HG03175 (cell line): ENCODE data around the gene CIAO2A.
"Not testable (repeated sequence)": the region's sequence is repeated elsewhere in the genome, so short reads cannot be mapped to it uniquely, and the experiment has no call there.

ENCODE experiments used
- ATAC-seq: cut with Tn5 transposase; IDR thresholded peaks from one replicate; pipeline ENCODE4 v1.9.1; 2021; ENCODE audit warnings: mild to moderate bottlenecking, moderate library complexity; ENCODE audit not compliant: unreplicated experiment

Gene CIAO2A

GRCh38 chr15:64072812-64073211 lies 20.8 kb downstream of the CIAO2A start:
- ATAC-seq: no peak

GRCh38 chr15:64071931-64072765 lies 21.5 kb downstream of the CIAO2A start:
- ATAC-seq: no peak

- no peak for ATAC-seq
These were observed 22.4 kb downstream of the CIAO2A start for GRCh38 chr15:64070965-64071851.

GRCh38 chr15:64070106-64070505 lies 23.5 kb downstream of the CIAO2A start:
- no peak for ATAC-seq

GRCh38 chr15:64068133-64068532 lies 25.5 kb downstream of the CIAO2A start:
- no peak for ATAC-seq

- ATAC-seq: peak; percentile 42
These were observed 26.0 kb downstream of the CIAO2A start for GRCh38 chr15:64067564-64068030.

- ATAC-seq: no peak
These were observed 27.2 kb downstream of the CIAO2A start for GRCh38 chr15:64066451-64066850.

GRCh38 chr15:64060716-64061115 lies 32.9 kb downstream of the CIAO2A start:
- no peak for ATAC-seq

GRCh38 chr15:64059104-64059503 lies 34.5 kb downstream of the CIAO2A start:
- not testable (repeated sequence) for ATAC-seq

GRCh38 chr15:64058279-64058678 lies 35.4 kb downstream of the CIAO2A start:
- no peak for ATAC-seq

- ATAC-seq: not testable (repeated sequence)
These were observed 40.0 kb downstream of the CIAO2A start for GRCh38 chr15:64053674-64054073.

GRCh38 chr15:64052925-64053491 lies 40.6 kb downstream of the CIAO2A start:
- ATAC-seq: no peak

- ATAC-seq: no peak
These were observed 42.0 kb downstream of the CIAO2A start for GRCh38 chr15:64051407-64052259.

GRCh38 chr15:64051093-64051402 lies 42.6 kb downstream of the CIAO2A start:
- ATAC-seq: no peak

- ATAC-seq: no peak
These were observed 43.2 kb downstream of the CIAO2A start for GRCh38 chr15:64050281-64051092.

- ATAC-seq: no peak
These were observed 44.7 kb downstream of the CIAO2A start for GRCh38 chr15:64048781-64049460.

- peak; percentile 67 for ATAC-seq
These were observed 47.1 kb downstream of the CIAO2A start, which contains the start of gene DAPK2 for GRCh38 chr15:64046421-64047153. Gene DAPK2 (minus strand): TSS chr15:64046485. CDS start chr15:64040261, 6,224 bp downstream.

- peak; percentile 23 for ATAC-seq
These were observed 47.7 kb downstream of the CIAO2A start for GRCh38 chr15:64045774-64046420.
